Spinal cord (tissue), 10 donors: ENCODE results near the gene GRN. TPM values are rescaled to one million over a fixed set of nuclear protein-coding genes. Genes with fewer than 3 reads are reported as not detected.
A peak's percentile ranks its signal among the peaks of the same experiment; 100 is the strongest.

ENCODE experiments used
- DNase-seq, 6 donors: peaks; one replicate each; pipeline versions ENCODE4 v3.0.0 to v3.0.0-alpha.2; 2013 to 2015; ENCODE audit warnings: low spot score in 6 of 6, low read depth in 4 of 6
- H3K27ac ChIP-seq: one replicate; pipeline ENCODE4 v1.5.1; 2013; ENCODE audit warnings: low read depth, low read length, control low read depth
- H3K27me3 ChIP-seq: one replicate; pipeline ENCODE4 v1.6.1; 2013; ENCODE audit warnings: low read length; ENCODE audit not compliant: control insufficient read depth, insufficient read depth
- H3K36me3 ChIP-seq: one replicate; pipeline ENCODE4 v1.6.1; 2013; ENCODE audit warnings: low read length; ENCODE audit not compliant: control insufficient read depth, insufficient read depth
- H3K4me1 ChIP-seq: one replicate; pipeline ENCODE4 v1.6.1; 2013; ENCODE audit warnings: low read length; ENCODE audit not compliant: control insufficient read depth, insufficient read depth
- H3K4me3 ChIP-seq: one replicate; pipeline ENCODE4 v1.5.1; 2013; ENCODE audit warnings: low read depth, low read length, control low read depth
- H3K9me3 ChIP-seq: one replicate; pipeline ENCODE4 v1.6.1; 2013; ENCODE audit warnings: low read length; ENCODE audit not compliant: control insufficient read depth, insufficient read depth
- WGBS: methylation state at CpG from one replicate; pipeline ENCODE4 v1.1.5; 2013; ENCODE audit warnings: missing lambda C conversion rate; ENCODE audit not compliant: insufficient coverage; 5-methylcytosine and 5-hydroxymethylcytosine counted together
- polyA plus RNA-seq, 2 donors: library from polyadenylated mRNA; unstranded; fragments of 120-200 nt; gene quantifications; one replicate each; pipeline ENCODE4 v1.2.1, GENCODE V29; 2013; ENCODE audit not compliant: insufficient read length in 2 of 2
- small RNA-seq: library from RNA; depleted of rRNA; stranded (forward); fragments of <200 nt; gene quantifications from one replicate; pipeline ENCODE3, GENCODE V24; 2014; ENCODE audit warnings: low replicate concordance
- total RNA-seq, 2 donors: library from RNA; depleted of rRNA in 1 of 2; stranded (reverse); fragments of 120-200 nt in 1 of 2; fragments of >200 nt in 1 of 2; gene quantifications; one replicate each; pipeline versions ENCODE4 v1.2.3 to v1.2.4, GENCODE V29; 2013 to 2014
- donor health status: healthy.

Gene GRN
- total and polyA plus RNA-seq, 4 donors = 106 to 146 (median 132) TPM

GRCh38 chr17:44397479-44398440 is 52.7 kb downstream of the GRN start:
- DNase-seq = no peak
- no peaks in the 10 kb centered on the region for H3K4me1 ChIP-seq
- H3K36me3 ChIP-seq = peaks cover 47% of the 10 kb centered on the region
- no peak overlapping the region for H3K27ac ChIP-seq
- no peak overlapping the region for H3K4me3 ChIP-seq
- no peaks in the 10 kb centered on the region for H3K27me3 ChIP-seq
- no peaks in the 10 kb centered on the region for H3K9me3 ChIP-seq
- WGBS = 98% methylated on average over 7 of the region's 8 CpGs

- no peak for DNase-seq
- WGBS = 97% methylated on average over 29 of the region's 41 CpGs
- no peaks in the 10 kb centered on the region for H3K9me3 ChIP-seq
- H3K27ac ChIP-seq = no peak overlapping the region
- peaks cover 52% of the 10 kb centered on the region for H3K36me3 ChIP-seq
- no peaks in the 10 kb centered on the region for H3K27me3 ChIP-seq
- H3K4me1 ChIP-seq = no peaks in the 10 kb centered on the region
- H3K4me3 ChIP-seq = no peak overlapping the region
These were observed 53.9 kb downstream of the GRN start for GRCh38 chr17:44398692-44399691.

GRCh38 chr17:44400226-44400847 is 55.2 kb downstream of the GRN start:
- WGBS = 82% methylated on average over 2 of the region's 3 CpGs
- peak in 2 of 6 donors; percentile 40 to 51 for DNase-seq
- H3K4me3 ChIP-seq = no peak overlapping the region
- H3K27ac ChIP-seq = no peak overlapping the region
- H3K36me3 ChIP-seq = peaks cover 52% of the 10 kb centered on the region
- H3K27me3 ChIP-seq = no peaks in the 10 kb centered on the region
- no peaks in the 10 kb centered on the region for H3K4me1 ChIP-seq
- no peaks in the 10 kb centered on the region for H3K9me3 ChIP-seq

Small RNAs within 50 kb of the gene (small RNA-seq; reads per million reads assigned to genes)
- 0.06 reads per million for gene RF00012
- not detected for gene RNU6-453P

Other genes with a start within 250 kb of the GRN start
- 10 to 100 TPM; 32.1 to 43.7 TPM for gene HDAC5, start 221.7 kb upstream of the GRN start, total RNA-seq
- 10 to 100 TPM; 64.2 to 68.8 TPM for gene HDAC5, start 221.7 kb upstream of the GRN start, polyA plus RNA-seq
- 1 to 10 TPM in 1 of 2 donors, under 1 TPM in 1; 0.79 to 2.3 TPM for gene HROB, start 203.4 kb upstream of the GRN start, total RNA-seq
- gene HROB, start 203.4 kb upstream of the GRN start, polyA plus RNA-seq = 1 to 10 TPM; 3.1 to 4.8 TPM
- under 1 TPM in 1 of 2 donors, not detected in 1; 0.11 TPM for gene ASB16, start 174.6 kb upstream of the GRN start, total RNA-seq
- 1 to 10 TPM; 1.4 to 3.1 TPM for gene ASB16, start 174.6 kb upstream of the GRN start, polyA plus RNA-seq
- gene TMUB2, start 158.3 kb upstream of the GRN start, total RNA-seq = 10 to 100 TPM; 27.2 to 39.8 TPM
- 10 to 100 TPM; 40.8 to 54.8 TPM for gene TMUB2, start 158.3 kb upstream of the GRN start, polyA plus RNA-seq
- gene ATXN7L3, start 145.4 kb upstream of the GRN start, total RNA-seq = 10 to 100 TPM; 41.9 to 47.4 TPM
- gene ATXN7L3, start 145.4 kb upstream of the GRN start, polyA plus RNA-seq = 100 to 1,000 TPM; 109 to 118 TPM
- gene UBTF, start 125.6 kb upstream of the GRN start, total RNA-seq = 100 to 1,000 TPM in 1 of 2 donors, 10 to 100 TPM in 1; 48.6 to 101 TPM
- 100 to 1,000 TPM; 123 to 127 TPM for gene UBTF, start 125.6 kb upstream of the GRN start, polyA plus RNA-seq
- 10 to 100 TPM; 13.7 to 34.6 TPM for gene SLC4A1, start 77.2 kb upstream of the GRN start, total RNA-seq
- 1 to 10 TPM; 3.9 to 4.1 TPM for gene SLC4A1, start 77.2 kb upstream of the GRN start, polyA plus RNA-seq
- gene RUNDC3A, start 36.7 kb upstream of the GRN start, total RNA-seq = 10 to 100 TPM; 44.0 to 54.4 TPM
- 100 to 1,000 TPM; 169 to 173 TPM for gene RUNDC3A, start 36.7 kb upstream of the GRN start, polyA plus RNA-seq
- gene SLC25A39, start 20.5 kb upstream of the GRN start, total RNA-seq = 10 to 100 TPM; 59.9 to 84.8 TPM
- gene SLC25A39, start 20.5 kb upstream of the GRN start, polyA plus RNA-seq = 100 to 1,000 TPM; 120 to 128 TPM
- gene FAM171A2, start 18.6 kb downstream of the GRN start, total RNA-seq = 10 to 100 TPM; 12.1 to 41.6 TPM
- 100 to 1,000 TPM; 110 to 120 TPM for gene FAM171A2, start 18.6 kb downstream of the GRN start, polyA plus RNA-seq
- gene ITGA2B, start 44.3 kb downstream of the GRN start, total RNA-seq = 1 to 10 TPM; 5.4 to 5.6 TPM
- 10 to 100 TPM in 1 of 2 donors, 1 to 10 TPM in 1; 3.9 to 10.2 TPM for gene ITGA2B, start 44.3 kb downstream of the GRN start, polyA plus RNA-seq
- 10 to 100 TPM; 36.0 to 37.4 TPM for gene GPATCH8, start 158.1 kb downstream of the GRN start, total RNA-seq
- 10 to 100 TPM; 36.4 to 42.0 TPM for gene GPATCH8, start 158.1 kb downstream of the GRN start, polyA plus RNA-seq
- 10 to 100 TPM in 1 of 2 donors, 1 to 10 TPM in 1; 7.4 to 18.3 TPM for gene FZD2, start 212.2 kb downstream of the GRN start, total RNA-seq
- gene FZD2, start 212.2 kb downstream of the GRN start, polyA plus RNA-seq = 10 to 100 TPM; 10.4 to 15.5 TPM